GM19397 (cell line): Measurements from ENCODE around the gene GBGT1.
A peak's percentile ranks its signal among the peaks of the same experiment; 100 is the strongest.

Source experiments
- ATAC-seq: cut with Tn5 transposase; IDR thresholded peaks from one replicate; pipeline ENCODE4 v1.9.1; 2021; ENCODE audit warnings: mild to moderate bottlenecking, moderate library complexity; ENCODE audit not compliant: unreplicated experiment

GBGT1 gene

GRCh38 chr9:133144904-133145851 is 18.5 kb downstream of the GBGT1 start:
- ATAC-seq, result no peak

GRCh38 chr9:133144142-133144903 is 19.4 kb downstream of the GBGT1 start:
- ATAC-seq, result peak; percentile 22

- no peak for ATAC-seq
Measured at GRCh38 chr9:133143639-133144141, 20.0 kb downstream of the GBGT1 start.

- no peak for ATAC-seq
Measured at GRCh38 chr9:133142684-133143622, 20.8 kb downstream of the GBGT1 start.

- ATAC-seq, result no peak
Measured at GRCh38 chr9:133141833-133142595, 21.7 kb downstream of the GBGT1 start.

- no peak for ATAC-seq
Measured at GRCh38 chr9:133140606-133141005, 23.1 kb downstream of the GBGT1 start.

GRCh38 chr9:133140174-133140505 is 23.6 kb downstream of the GBGT1 start:
- no peak for ATAC-seq

- no peak for ATAC-seq
Measured at GRCh38 chr9:133139246-133140173, 24.2 kb downstream of the GBGT1 start.

- no peak for ATAC-seq
Measured at GRCh38 chr9:133137451-133138231, 26.1 kb downstream of the GBGT1 start.

- ATAC-seq, result no peak
Measured at GRCh38 chr9:133135146-133135745, 28.5 kb downstream of the GBGT1 start.

- ATAC-seq, result no peak
Measured at GRCh38 chr9:133134388-133135145, 29.1 kb downstream of the GBGT1 start.

GRCh38 chr9:133133681-133134387 is 29.9 kb downstream of the GBGT1 start:
- peak; percentile 69 for ATAC-seq

- no peak for ATAC-seq
Measured at GRCh38 chr9:133132174-133132573, 31.5 kb downstream of the GBGT1 start.

- ATAC-seq, result no peak
Measured at GRCh38 chr9:133131506-133131905, 32.2 kb downstream of the GBGT1 start.

GRCh38 chr9:133130685-133131244 is 32.9 kb downstream of the GBGT1 start:
- ATAC-seq, result peak; percentile 39
